Posterior cingulate gyrus (tissue), 11 donors: Measurements from ENCODE around the gene LGMN.

Experiments used
- DNase-seq, 10 donors: peaks; one replicate each; pipeline versions ENCODE4 v3.0.0 to v3.0.0-alpha.2; 2020 to 2021; ENCODE audit warnings: mixed read lengths in 3 of 10
- intact Hi-C: fragments of 100-400 bp; cut with DNase I; formaldehyde crosslinking; loops from one replicate; pipeline ENCODE4 v1.15.1; 2023

Gene LGMN

DNA sequence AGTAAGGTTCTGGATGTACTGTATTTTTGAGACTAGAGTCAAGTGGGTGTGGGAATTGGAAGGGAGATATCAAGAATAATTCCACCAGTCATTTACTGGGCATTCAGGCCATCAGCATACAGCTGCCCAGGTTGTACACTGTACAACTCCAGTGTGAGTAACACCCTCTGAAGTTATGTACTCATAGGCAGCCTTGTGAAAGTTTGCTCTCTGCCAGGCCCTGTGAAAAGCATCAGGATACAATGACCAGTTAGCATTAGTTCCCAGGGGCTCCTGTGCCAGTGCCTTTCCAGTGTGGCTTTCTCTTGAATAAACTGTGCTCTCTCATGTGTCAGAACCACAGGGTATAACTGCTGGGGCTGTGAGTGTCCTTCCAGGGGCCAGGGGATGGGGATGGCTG lies 89.7 kb downstream of the LGMN start:
- intact Hi-C loops: no loop called here
- DNase-seq: no peak

DNA sequence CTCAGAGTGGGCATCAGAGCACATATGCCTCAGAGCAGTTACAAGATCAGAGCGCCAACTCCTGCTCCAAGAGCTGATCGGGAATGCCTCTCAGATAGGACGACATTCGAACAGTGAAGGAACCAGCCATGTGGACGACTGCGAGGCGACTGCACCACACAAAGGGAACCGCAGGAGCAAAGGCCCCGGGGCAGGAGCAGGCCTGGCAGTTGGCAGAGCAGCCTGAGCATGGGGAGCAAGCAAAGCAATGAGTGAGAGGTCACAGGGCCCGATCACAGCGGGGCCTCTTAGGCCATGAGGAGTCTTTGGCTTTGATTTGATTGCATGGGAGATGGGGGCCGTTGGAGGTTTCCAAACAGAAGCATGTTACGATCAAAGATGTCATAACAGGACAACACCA lies 90.3 kb downstream of the LGMN start:
- intact Hi-C loops: no loop called here

DNA sequence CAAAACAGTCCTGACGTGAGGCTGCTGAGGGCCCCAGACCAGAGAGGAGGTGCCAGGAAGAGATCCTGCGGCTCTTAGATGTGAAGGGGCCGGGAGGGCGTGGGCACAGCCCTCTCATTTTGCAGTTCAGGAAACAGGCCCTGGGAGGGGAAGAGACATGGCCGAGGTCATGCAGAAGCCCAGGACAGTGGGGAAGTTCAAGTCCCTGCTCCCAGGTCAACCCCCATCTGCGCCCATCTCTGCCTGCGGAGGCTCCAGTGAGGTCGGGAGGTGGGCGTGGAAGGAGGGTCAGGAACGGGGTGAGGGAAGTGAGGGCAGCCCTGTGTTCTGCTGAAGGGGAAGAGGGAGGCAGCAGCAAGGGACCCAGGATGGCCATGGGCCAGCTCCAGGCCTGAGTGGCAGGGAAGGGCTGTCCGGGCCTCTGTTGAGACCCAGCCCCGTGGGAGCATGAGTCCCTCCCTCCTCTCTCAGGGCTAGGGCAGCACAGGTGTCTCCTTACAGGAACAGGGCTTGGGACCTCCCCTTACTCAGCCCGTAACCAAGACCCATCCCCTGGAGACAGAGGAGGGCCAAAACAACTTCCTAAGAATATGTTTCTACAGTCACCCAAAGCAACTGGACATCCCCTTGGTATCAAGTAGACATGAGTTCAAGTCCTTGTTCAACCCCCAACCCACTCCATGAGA lies 90.8 kb downstream of the LGMN start:
- intact Hi-C loops: no loop called here
- DNase-seq: peak in 2 of 10 donors; percentile 70 to 89

More for the DNA sequence above, 90.3 kb downstream of the LGMN start:
- DNase-seq: peak in 2 of 10 donors; percentile 47 to 65

DNA sequence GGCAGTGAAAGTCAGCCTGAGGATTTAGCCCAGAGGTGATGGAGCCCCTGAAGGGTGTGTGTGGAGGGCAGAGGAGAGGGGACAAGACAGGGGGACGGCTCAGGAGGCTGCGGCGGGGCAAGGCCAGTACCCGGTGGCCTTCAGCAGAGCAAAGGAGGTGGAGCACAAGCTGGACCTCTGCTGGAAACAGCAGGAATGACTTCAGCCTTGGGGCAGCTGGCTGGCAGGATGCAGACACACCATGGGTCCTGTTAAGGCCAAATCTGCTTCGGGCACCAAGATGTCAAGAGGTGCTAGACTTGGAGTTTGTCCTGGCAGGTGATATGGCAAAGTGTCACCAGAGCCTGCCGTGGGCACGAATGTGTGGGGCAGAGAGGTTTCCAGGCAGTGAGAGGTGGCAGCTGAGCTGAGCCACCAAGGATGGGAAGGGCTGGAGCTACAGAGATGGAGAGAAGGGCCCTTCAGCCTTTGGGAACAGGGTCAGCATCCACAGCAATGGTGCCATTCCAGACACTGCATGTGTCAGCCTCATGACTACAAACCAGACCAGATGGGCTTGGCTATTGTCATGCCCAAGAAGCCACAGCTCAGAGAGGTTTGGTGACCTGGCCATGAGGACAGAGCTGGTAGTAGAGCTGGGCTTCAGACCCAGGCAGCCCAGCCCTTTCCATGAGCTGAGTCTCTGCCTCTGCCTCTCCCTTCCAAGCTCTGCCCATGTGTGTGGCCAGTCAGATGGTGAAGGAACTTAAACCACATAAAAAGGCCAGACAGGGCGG lies 91.9 kb downstream of the LGMN start:
- intact Hi-C loops: no loop called here
- peak in 2 of 10 donors; percentile 58 to 62 for DNase-seq

DNA sequence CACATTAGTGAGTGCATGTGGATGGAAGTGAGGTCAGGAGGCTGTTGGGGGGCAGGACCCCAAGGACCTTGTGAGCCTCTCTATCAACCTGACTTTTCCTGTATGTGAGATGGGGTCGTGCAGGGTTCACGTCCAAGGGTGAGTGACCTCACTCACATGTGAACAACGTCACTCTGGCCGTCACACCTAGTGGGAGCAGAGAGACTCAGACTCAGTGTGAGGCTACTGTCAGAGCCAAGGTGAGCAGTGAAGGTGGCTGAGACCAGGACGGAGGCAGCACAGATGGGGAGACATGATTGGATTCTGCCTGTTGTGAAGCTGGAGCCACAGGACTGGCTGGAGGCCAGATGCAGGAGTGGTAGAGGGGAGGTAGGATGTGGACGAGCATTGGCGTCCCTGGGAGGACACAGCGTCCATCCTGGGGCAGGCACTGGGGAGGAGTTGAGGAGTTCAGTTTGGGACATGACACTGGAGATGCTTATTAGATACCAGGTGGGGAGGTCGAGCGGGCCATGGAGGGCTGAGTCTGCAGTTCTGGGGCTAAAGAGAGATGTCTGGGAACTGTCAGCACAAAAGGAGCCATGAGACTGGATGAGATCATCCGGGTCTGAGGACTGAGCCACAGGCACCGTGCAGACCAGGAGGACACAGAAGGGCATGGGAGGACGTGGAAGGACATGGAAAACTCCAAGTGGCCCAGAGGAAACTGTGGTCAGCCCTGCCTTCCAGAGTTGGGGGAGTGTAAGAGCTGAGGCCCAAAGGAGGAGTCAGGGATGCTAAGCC lies 92.8 kb downstream of the LGMN start:
- intact Hi-C loops: no loop called here
- peak in 2 of 10 donors; percentile 43 to 80 for DNase-seq

DNA sequence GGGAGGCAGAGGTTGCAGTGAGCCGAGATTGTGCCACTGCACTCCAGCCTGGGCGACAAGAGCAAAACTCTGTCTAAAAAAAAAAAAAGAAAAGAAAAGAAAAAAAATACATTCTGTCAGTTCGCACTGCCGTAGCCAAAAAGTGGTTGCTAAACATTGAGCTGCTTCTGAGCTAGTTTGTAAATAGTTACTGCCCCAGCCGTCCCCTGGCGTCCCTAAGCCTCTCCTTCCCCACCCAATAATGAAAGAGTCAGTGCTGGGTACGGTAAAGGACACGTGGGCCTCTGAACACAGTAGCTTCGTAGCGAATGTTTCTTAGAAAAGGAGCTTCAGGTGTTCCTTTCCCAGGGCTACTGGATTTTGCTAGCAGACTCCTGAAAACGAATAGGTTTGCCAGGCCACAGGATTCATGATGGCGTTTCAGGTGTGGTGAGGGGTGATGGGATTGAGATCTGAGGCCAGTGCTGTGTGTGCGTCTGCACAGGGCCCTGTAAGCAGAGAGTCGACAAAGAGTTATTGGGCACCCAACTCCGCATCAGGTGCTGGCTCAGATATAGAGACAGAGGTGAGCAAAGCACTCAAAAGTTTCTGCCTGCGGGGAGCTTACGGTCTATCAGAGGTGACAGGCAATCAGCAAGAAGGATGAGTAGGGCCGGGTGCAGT lies 94.1 kb downstream of the LGMN start:
- intact Hi-C loops: no loop called here
- DNase-seq: peak in 2 of 10 donors; percentile 40 to 45
